BJ (cell line): ENCODE results near the gene MFAP4. TPM values are rescaled to one million over a fixed set of nuclear protein-coding genes. Genes with fewer than 3 reads are reported as not detected.

Experiments used
- CTCF ChIA-PET: fragments of 350-600 bp; formaldehyde crosslinking; extraction: SDS; loops from one replicate; lab custom pipeline; 2021; ENCODE audit warnings: antibody characterized with exemption, inconsistent platforms; lab: Yijun Ruan, JAX
- POLR2A ChIA-PET: fragments of 300-600 bp; sonication (Branson Sonifier 250); formaldehyde crosslinking; extraction: SDS; loops from one replicate; lab custom pipeline; 2021; ENCODE audit warnings: antibody characterized with exemption; lab: Charles Lee
- DNase-seq: peaks from one replicate; pipeline ENCODE4 v3.0.0-alpha.2; 2011; ENCODE audit warnings: low read depth
- H3K27me3 ChIP-seq: 2 replicates; pipeline ENCODE4 v1.6.0; 2011; ENCODE audit warnings: low read length; ENCODE audit not compliant: control insufficient read depth, insufficient read depth
- H3K36me3 ChIP-seq: 2 replicates; pipeline ENCODE4 v1.5.1; 2011; ENCODE audit warnings: low read length; ENCODE audit not compliant: control insufficient read depth, insufficient read depth
- H3K4me3 ChIP-seq: 2 replicates; pipeline ENCODE4 v1.5.1; 2011; ENCODE audit warnings: low read depth, mild to moderate bottlenecking, control low read depth, low read length
- CTCF ChIP-seq: IDR thresholded peaks from 2 replicates; pipeline ENCODE4 v1.5.1; 2011; ENCODE audit warnings: low read depth, mild to moderate bottlenecking, control low read depth, inconsistent platforms, low read length, moderate library complexity; ENCODE audit not compliant: insufficient read depth
- polyA plus RNA-seq: library from polyadenylated mRNA; depleted of rRNA; stranded (reverse); fragments of >200 nt; gene quantifications from 2 replicates; pipeline ENCODE4 v1.2.3, GENCODE V29; 2011; rRNA removed
- small RNA-seq: library from RNA; depleted of rRNA; stranded (forward); fragments of <200 nt; gene quantifications from one replicate; pipeline ENCODE3, GENCODE V24; 2012; ENCODE audit warnings: low replicate concordance, low read depth; ENCODE audit not compliant: insufficient read length

The MFAP4 gene
- polyA plus RNA-seq, 1 experiment, result 86.8 TPM

DNA sequence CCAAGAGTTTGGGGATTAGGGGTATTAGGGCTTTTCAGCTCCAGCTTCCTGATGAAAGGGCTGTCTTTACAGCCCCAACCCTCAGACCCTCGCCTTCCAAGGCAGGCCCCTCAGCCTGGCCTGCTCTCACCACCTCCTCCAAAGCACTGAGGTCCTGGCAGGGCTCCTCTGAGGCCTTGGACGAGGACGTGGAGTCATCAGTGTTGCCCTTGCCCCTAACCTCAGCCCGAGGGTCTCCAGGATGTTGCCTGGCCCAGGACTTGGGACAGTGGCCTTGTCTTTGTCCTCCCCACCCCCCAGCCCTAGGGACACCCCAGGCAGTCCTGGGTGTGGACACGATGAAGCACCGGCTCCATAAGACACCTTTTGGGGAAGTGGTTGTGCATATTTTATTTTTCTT is 52.7 kb downstream of the MFAP4 start:
- no peak for DNase-seq
- Histone ChIP-seq H3K27me3 (no peaks in the 10 kb centered on the region), H3K4me3 (no peak overlapping the region), H3K36me3 (peaks cover 9% of the 10 kb centered on the region)
- TF ChIP-seq CTCF, result no peak
- POLR2A ChIA-PET, result no interaction called here
- CTCF ChIA-PET, result no interaction called here

DNA sequence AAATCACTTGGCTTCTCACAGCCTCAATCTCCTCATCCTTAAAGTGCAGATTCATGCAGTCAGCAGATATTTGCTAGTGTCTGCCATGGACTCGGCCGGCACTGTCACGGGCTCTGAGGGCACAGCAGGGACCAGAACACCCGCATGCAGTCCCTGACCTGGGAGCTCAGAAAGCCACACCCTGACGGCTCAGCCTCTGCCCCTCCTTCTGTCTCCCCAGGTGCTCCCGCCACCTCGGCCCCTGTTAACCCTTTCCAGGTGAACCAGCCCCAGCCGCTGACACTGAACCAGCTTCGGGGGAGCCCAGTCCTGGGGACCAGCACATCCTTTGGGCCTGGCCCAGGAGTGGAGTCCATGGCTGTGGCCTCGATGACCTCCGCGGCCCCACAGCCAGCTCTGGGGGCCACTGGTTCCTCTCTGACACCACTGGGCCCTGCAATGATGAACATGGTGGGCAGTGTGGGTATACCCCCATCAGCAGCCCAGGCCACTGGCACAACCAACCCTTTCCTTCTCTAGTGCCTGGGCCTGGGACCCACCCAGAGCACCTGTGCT is 53.2 kb downstream of the MFAP4 start:
- no peak for TF ChIP-seq CTCF
- no peak for DNase-seq
- CTCF ChIA-PET, result interaction anchor here (1.0 to 1.2 kb wide), 3 partner anchors 8 to 29 kb away, joined by 3 read pairs; no protein-coding TSS in a partner anchor
- Histone ChIP-seq H3K27me3 (no peaks in the 10 kb centered on the region), H3K36me3 (peaks cover 10% of the 10 kb centered on the region), H3K4me3 (no peak overlapping the region)
- POLR2A ChIA-PET, result no interaction called here

Small RNAs within 50 kb of the gene (small RNA-seq; reads per million reads assigned to genes)
- gene MIR1180 (not detected), gene RF00537 (not detected)

Other genes starting within 250 kb of the MFAP4 start
- gene EPN2, start 149.8 kb downstream of the MFAP4 start, polyA plus RNA-seq, result 21.2 and 24.6 TPM in 2 replicates
- gene B9D1, start 24.5 kb downstream of the MFAP4 start, polyA plus RNA-seq, result 43.3 and 55.8 TPM in 2 replicates
- gene MAPK7, start 8.7 kb downstream of the MFAP4 start, polyA plus RNA-seq, result 6.0 and 10.7 TPM in 2 replicates
- gene RNF112, start 24.0 kb upstream of the MFAP4 start, polyA plus RNA-seq, result 0.60 and 0.70 TPM in 2 replicates
- gene SLC47A1, start 146.7 kb upstream of the MFAP4 start, polyA plus RNA-seq, result 0.11 and 0.22 TPM in 2 replicates